HEK293T (cell line): ENCODE measurements around the gene OR13C8.
"Not testable (repeated sequence)": the region's sequence is repeated elsewhere in the genome, so short reads cannot be mapped to it uniquely, and the experiment has no call there.

Source experiments
- FOXA1 ChIP-seq: fragments of 450-650 bp; IDR thresholded peaks from 2 replicates; pipeline ENCODE4 v1.6.1; 2016; ENCODE audit warnings: mild to moderate bottlenecking
- FOXK2 ChIP-seq: fragments of 450-650 bp; IDR thresholded peaks from 2 replicates; pipeline ENCODE4 v1.6.1; 2016; ENCODE audit warnings: mild to moderate bottlenecking
- FOXM1 ChIP-seq: fragments of 450-650 bp; IDR thresholded peaks from 2 replicates; pipeline ENCODE4 v1.6.1; 2017; ENCODE audit warnings: mild to moderate bottlenecking, borderline replicate concordance
- SP1 ChIP-seq: fragments of 450-650 bp; IDR thresholded peaks from 2 replicates; pipeline ENCODE4 v1.6.1; 2017
- TARDBP ChIP-seq: fragments of 450-650 bp; IDR thresholded peaks from 2 replicates; pipeline ENCODE4 v1.6.1; 2016
- TF ChIP-seq, protein P1 (sequence below): fragments of 450-650 bp; IDR thresholded peaks from 2 replicates; pipeline ENCODE4 v1.6.1; 2016

GRCh38 chr9:104520241-104520640, 48.7 kb upstream of the OR13C8 start:
- not testable (repeated sequence) for TF ChIP-seq TARDBP, FOXA1, FOXM1, SP1, FOXK2
- TF ChIP-seq, protein P1, sequence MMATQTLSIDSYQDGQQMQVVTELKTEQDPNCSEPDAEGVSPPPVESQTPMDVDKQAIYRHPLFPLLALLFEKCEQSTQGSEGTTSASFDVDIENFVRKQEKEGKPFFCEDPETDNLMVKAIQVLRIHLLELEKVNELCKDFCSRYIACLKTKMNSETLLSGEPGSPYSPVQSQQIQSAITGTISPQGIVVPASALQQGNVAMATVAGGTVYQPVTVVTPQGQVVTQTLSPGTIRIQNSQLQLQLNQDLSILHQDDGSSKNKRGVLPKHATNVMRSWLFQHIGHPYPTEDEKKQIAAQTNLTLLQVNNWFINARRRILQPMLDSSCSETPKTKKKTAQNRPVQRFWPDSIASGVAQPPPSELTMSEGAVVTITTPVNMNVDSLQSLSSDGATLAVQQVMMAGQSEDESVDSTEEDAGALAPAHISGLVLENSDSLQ = not testable (repeated sequence)
